ENCODE results near the gene PIN1. TPM values are rescaled to one million over a fixed set of nuclear protein-coding genes. Genes with fewer than 3 reads are reported as not detected.

PIN1 gene
- total RNA-seq, 4 donors from 2014 or later, result 137 to 160 (median 153) TPM

- 59 to 87% methylated on average over 4 of the region's 4 CpGs for WGBS, 2 donors (ENCODE audit: low coverage in 1 of 2)
- no peak for TF ChIP-seq CTCF (IDR thresholded peaks at IDR 0.05)
- TF ChIP-seq POLR2A (IDR thresholded peaks at IDR 0.05), result no peak
- no peak for TF ChIP-seq EP300 (IDR thresholded peaks at IDR 0.05)
- TF ChIP-seq POLR2AphosphoS5 (IDR thresholded peaks at IDR 0.05), result no peak
- H3K27ac ChIP-seq, result no peak overlapping the region
- H3K36me3 ChIP-seq, result peaks cover 0 to under 1% of the 10 kb centered on the region in 2 donors
- H3K9me3 ChIP-seq, result no peaks in the 10 kb centered on the region
- no peak overlapping the region for H3K4me3 ChIP-seq
- ATAC-seq, result no peak
- no peaks in the 10 kb centered on the region for H3K4me1 ChIP-seq
- no peaks in the 10 kb centered on the region for H3K27me3 ChIP-seq
Measured at GRCh38 chr19:9862938-9863337, 27.8 kb downstream of the PIN1 start.

DNA sequence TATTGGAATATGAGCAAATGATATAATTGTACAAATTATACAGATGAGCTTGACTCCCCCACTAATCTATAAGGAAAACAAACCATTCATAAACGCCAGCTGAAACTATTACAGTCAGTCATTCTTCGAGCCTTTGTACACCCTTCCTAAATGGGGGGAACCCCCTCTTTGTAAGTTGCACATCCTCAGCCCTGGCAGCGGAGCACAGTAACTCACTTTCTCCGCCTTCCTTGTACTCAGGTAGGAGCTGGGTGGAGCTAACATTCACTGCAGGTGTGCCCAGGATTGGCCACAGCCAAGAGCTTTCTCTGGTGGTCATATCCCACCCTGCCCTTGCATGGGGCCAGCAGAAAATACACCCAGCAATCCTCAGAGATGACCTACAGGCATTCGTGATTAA lies 28.6 kb downstream of the PIN1 start:
- ATAC-seq, result no peak
- WGBS, 2 donors (ENCODE audit: low coverage in 1 of 2), result 71 to 83% methylated on average over 4 to 5 of the region's 5 CpGs
- no peaks in the 10 kb centered on the region for H3K9me3 ChIP-seq
- no peaks in the 10 kb centered on the region for H3K36me3 ChIP-seq
- H3K4me1 ChIP-seq, result no peaks in the 10 kb centered on the region
- H3K4me3 ChIP-seq, result no peak overlapping the region
- no peak overlapping the region for H3K27ac ChIP-seq
- no peaks in the 10 kb centered on the region for H3K27me3 ChIP-seq
- TF ChIP-seq CTCF (IDR thresholded peaks at IDR 0.05), result no peak
- no peak for TF ChIP-seq POLR2AphosphoS5 (IDR thresholded peaks at IDR 0.05)
- no peak for TF ChIP-seq POLR2A (IDR thresholded peaks at IDR 0.05)
- TF ChIP-seq EP300 (IDR thresholded peaks at IDR 0.05), result no peak

GRCh38 chr19:9865732-9866501 lies 30.8 kb downstream of the PIN1 start:
- TF ChIP-seq POLR2A (IDR thresholded peaks at IDR 0.05), result no peak
- no peak for TF ChIP-seq EP300 (IDR thresholded peaks at IDR 0.05)
- no peak for TF ChIP-seq POLR2AphosphoS5 (IDR thresholded peaks at IDR 0.05)
- TF ChIP-seq CTCF (IDR thresholded peaks at IDR 0.05), result no peak

GRCh38 chr19:9868983-9869617 lies 34.0 kb downstream of the PIN1 start:
- Histone ChIP-seq H3K27me3 (no peaks in the 10 kb centered on the region), H3K4me1 (no peaks in the 10 kb centered on the region), H3K27ac (no peak overlapping the region), H3K36me3 (no peaks in the 10 kb centered on the region), H3K9me3 (no peaks in the 10 kb centered on the region), H3K4me3 (no peak overlapping the region)
- TF ChIP-seq EP300 (IDR thresholded peaks at IDR 0.05) (no peak), CTCF (IDR thresholded peaks at IDR 0.05) (no peak), POLR2A (IDR thresholded peaks at IDR 0.05) (no peak), POLR2AphosphoS5 (IDR thresholded peaks at IDR 0.05) (no peak)
- WGBS, 2 donors (ENCODE audit: low coverage in 1 of 2), result 48 to 55% methylated on average over 3 to 7 of the region's 7 CpGs
- ATAC-seq, result no peak

More at GRCh38 chr19:9865732-9866501, 30.8 kb downstream of the PIN1 start:
- ATAC-seq, result no peak
- no peaks in the 10 kb centered on the region for H3K4me1 ChIP-seq
- WGBS, 2 donors (ENCODE audit: low coverage in 1 of 2), result 72 to 81% methylated on average over 12 to 16 of the region's 16 CpGs
- no peaks in the 10 kb centered on the region for H3K36me3 ChIP-seq
- H3K9me3 ChIP-seq, result no peaks in the 10 kb centered on the region
- H3K27ac ChIP-seq, result no peak overlapping the region
- no peaks in the 10 kb centered on the region for H3K27me3 ChIP-seq
- H3K4me3 ChIP-seq, result no peak overlapping the region

Measured in gastroesophageal sphincter (tissue), 4 donors.